Gastrocnemius medialis (tissue), 4 donors: ENCODE results near the gene HNF1A. TPM values are rescaled to one million over a fixed set of nuclear protein-coding genes. Genes with fewer than 3 reads are reported as not detected.
A peak's percentile ranks its signal among the peaks of the same experiment; 100 is the strongest.
"Not testable (repeated sequence)": the region's sequence is repeated elsewhere in the genome, so short reads cannot be mapped to it uniquely, and the experiment has no call there.

Source experiments
- ATAC-seq, 2 donors: fragments of 150-250 bp; one replicate each; pipeline ENCODE4 v1.9.1; 2016
- DNase-seq, 2 donors: peaks; one replicate each; pipeline ENCODE4 v3.0.0-alpha.2; 2019
- H3K27ac ChIP-seq, 4 donors: fragments of 200-600 bp; sonication (generic); 1 replicate in 1 of 4; 2 replicates in 3 of 4; pipeline ENCODE4 v1.5.1; 2016 to 2018; ENCODE audit warnings: mild to moderate bottlenecking in 2 of 4, moderate library complexity in 1 of 4
- H3K27me3 ChIP-seq, 3 donors: fragments of 200-600 bp; sonication (generic) in 2 of 3; 1 replicate in 1 of 3; 2 replicates in 2 of 3; pipeline versions ENCODE4 v1.5.1 to v1.6.0; 2016 to 2019; ENCODE audit warnings: mild to moderate bottlenecking in 1 of 3, moderate library complexity in 1 of 3
- H3K36me3 ChIP-seq, 2 donors: fragments of 200-600 bp; sonication (generic) in 1 of 2; one replicate each; pipeline ENCODE4 v1.5.1; 2017 to 2018
- H3K4me1 ChIP-seq, 2 donors: fragments of 200-600 bp; sonication (generic) in 1 of 2; one replicate each; pipeline ENCODE4 v1.5.1; 2016 to 2017; ENCODE audit warnings: mild to moderate bottlenecking in 2 of 2
- H3K4me3 ChIP-seq, 4 donors: fragments of 200-600 bp; sonication (generic) in 3 of 4; 1 replicate in 1 of 4; 2 replicates in 3 of 4; pipeline ENCODE4 v1.5.1; 2016 to 2019; ENCODE audit warnings: mild to moderate bottlenecking in 2 of 4
- H3K9me3 ChIP-seq, 3 donors: fragments of 200-600 bp; sonication (generic) in 2 of 3; 1 replicate in 1 of 3; 2 replicates in 2 of 3; pipeline ENCODE4 v1.5.1; 2016 to 2019
- POLR2A ChIP-seq, 2 donors: fragments of 450-650 bp; IDR thresholded peaks; one replicate each; pipeline ENCODE4 v1.6.1; 2017; ENCODE audit warnings: antibody characterized with exemption in 2 of 2, mild to moderate bottlenecking in 2 of 2, moderate library complexity in 2 of 2
- in situ Hi-C, 4 donors: fragments of 200-750 bp; cut with MboI; loops; one replicate each; pipeline versions ENCODE4 v1.15.0 to v1.8.0; 2017; ENCODE audit warnings: low sequenced_read_pairs in 4 of 4
- intact Hi-C: fragments of 100-400 bp; cut with DNase I; formaldehyde crosslinking; loops from one replicate; pipeline ENCODE4 v1.15.1; 2023; ENCODE audit warnings: low total_unique reads
- total RNA-seq, 4 donors: library from RNA; depleted of rRNA; stranded (reverse); fragments of >200 nt; gene quantifications; one replicate each; pipeline versions ENCODE4 v1.1.0 to v1.2.3, GENCODE V29; 2016
- TF ChIP-seq, protein P1 (sequence below), 5 experiments: fragments of 450-650 bp in 3 of 5; fragments of 200-600 bp in 2 of 5; sonication (generic) in 2 of 5; IDR thresholded peaks in 4 of 5; conservative IDR thresholded peaks in 1 of 5; 1 replicate in 4 of 5; 2 replicates in 1 of 5; pipeline ENCODE4 v1.5.1; 2016 to 2019; ENCODE audit warnings: antibody characterized with exemption in 5 of 5, mild to moderate bottlenecking in 3 of 5, moderate library complexity in 3 of 5

HNF1A gene
- total RNA-seq, 4 donors from 2014 or later = 0.07 to 0.10 TPM; not detected in 2

DNA sequence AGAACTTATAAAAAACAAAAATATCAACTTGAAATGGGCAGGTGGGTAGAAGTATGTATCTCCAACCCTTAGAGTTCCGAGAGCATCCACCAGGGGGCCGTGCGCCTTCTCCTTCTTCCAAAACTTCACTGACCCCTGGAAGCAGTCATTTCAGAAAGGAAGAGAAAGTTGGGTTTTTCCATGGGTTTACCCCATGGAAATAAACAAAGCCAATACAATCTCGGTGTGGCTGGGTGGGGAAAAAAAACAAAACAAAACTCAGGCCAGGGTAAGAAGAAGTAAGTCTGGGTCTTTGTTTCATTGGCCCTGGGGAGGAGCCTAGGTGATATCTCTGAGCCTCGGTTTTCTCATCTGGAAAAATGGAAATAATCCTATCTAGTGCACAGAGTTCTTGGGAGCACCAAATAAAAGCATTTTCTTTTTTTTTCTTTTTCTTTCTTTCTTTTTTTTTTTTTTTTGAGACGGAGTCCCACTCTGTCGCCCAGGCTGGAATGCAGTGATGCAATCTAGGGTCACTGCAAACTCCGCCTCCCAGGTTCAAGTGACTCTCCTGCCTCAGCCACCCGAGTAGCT, 33.6 kb upstream of the HNF1A start:
- H3K36me3 ChIP-seq = no peaks in the 10 kb centered on the region
- no peaks in the 10 kb centered on the region for H3K4me1 ChIP-seq
- H3K27me3 ChIP-seq = no peaks in the 10 kb centered on the region
- in situ Hi-C loops = no loop called here
- no peak for DNase-seq
- TF ChIP-seq, protein P1, sequence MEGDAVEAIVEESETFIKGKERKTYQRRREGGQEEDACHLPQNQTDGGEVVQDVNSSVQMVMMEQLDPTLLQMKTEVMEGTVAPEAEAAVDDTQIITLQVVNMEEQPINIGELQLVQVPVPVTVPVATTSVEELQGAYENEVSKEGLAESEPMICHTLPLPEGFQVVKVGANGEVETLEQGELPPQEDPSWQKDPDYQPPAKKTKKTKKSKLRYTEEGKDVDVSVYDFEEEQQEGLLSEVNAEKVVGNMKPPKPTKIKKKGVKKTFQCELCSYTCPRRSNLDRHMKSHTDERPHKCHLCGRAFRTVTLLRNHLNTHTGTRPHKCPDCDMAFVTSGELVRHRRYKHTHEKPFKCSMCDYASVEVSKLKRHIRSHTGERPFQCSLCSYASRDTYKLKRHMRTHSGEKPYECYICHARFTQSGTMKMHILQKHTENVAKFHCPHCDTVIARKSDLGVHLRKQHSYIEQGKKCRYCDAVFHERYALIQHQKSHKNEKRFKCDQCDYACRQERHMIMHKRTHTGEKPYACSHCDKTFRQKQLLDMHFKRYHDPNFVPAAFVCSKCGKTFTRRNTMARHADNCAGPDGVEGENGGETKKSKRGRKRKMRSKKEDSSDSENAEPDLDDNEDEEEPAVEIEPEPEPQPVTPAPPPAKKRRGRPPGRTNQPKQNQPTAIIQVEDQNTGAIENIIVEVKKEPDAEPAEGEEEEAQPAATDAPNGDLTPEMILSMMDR (IDR thresholded peaks at IDR 0.05 in 4 of 5, conservative IDR thresholded peaks at IDR 0.05 in 1 of 5) = peak; percentile 15 to 47 (median 25)
- TF ChIP-seq POLR2A (IDR thresholded peaks at IDR 0.05) = no peak
- H3K4me3 ChIP-seq = no peak overlapping the region
- no peaks in the 10 kb centered on the region for H3K9me3 ChIP-seq
- intact Hi-C loops = no loop called here
- ATAC-seq = no peak
- no peak overlapping the region for H3K27ac ChIP-seq

DNA sequence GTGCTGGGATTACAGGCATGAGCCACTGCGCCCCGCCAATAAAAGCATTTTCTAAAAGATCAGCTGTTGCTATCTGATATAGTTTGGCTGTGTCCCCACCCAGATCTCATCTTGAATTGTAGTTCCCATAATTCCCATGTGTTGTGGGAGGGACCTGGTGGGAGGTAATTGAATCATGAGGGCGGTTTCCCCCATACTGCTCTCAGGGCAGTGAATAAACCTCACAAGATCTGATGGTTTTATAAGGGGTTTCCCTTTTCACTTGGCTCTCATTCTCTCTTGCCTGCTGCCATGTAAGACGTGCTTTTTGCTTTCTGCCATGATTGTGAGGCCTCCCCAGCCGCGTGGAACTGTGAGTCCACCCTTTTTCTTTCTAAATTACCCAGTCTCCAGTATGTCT, 32.8 kb upstream of the HNF1A start:
- intact Hi-C loops, ATAC-seq, DNase-seq: not testable (repeated sequence)

DNA sequence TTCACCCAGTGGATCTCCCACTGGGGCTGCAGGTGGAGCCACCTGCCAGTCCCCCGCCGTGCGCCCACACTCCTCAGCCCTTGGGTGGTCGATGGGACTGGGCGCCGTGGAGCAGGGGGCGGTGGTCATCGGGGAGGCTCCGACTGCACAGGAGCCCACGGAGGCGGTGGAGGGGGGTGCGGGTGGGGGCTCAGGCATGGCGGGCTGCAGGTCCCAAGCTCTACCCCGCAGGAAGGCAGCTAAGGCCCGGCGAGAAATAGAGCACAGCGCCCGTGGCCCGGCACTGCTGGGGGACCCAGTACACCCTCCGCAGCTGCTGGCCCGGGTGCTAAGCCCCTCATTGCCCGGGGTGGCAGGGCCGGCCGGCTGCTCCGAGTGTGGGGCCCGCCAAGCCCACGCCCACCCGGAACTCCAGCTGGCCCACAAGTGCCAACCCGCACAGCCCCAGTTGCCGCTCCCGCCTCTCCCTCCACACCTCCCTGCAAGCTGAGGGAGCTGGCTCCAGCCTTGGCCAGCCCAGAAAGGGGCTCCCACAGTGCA, 28.0 kb upstream of the HNF1A start:
- H3K27ac ChIP-seq, DNase-seq, H3K4me3 ChIP-seq, H3K4me1 ChIP-seq, intact Hi-C loops, H3K27me3 ChIP-seq, in situ Hi-C loops, H3K9me3 ChIP-seq, H3K36me3 ChIP-seq, ATAC-seq: not testable (repeated sequence)

More for the DNA sequence above, 32.8 kb upstream of the HNF1A start:
- H3K27ac ChIP-seq, H3K36me3 ChIP-seq, H3K4me1 ChIP-seq, in situ Hi-C loops, H3K4me3 ChIP-seq, H3K27me3 ChIP-seq, H3K9me3 ChIP-seq: not testable (repeated sequence)

DNA sequence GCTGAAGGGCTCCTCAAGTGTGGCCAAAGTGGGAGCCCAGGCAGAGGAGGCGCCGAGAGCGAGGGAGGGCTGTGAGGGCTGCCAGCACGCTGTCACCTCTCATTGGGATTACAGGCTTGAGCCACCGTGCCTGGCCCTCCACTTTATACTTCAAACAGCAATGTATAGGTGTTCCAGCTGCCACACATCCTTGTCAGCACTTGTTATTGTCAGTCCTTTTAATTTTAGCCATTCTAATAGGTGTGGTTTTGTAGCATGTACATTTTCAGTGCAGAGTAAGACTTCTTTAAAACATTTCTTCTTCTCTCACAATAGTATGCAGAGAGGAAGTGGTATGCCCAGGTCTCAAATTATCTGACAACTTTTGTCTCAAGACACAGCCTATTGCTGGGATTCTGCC, 27.5 kb upstream of the HNF1A start:
- Histone ChIP-seq H3K27ac (no peak overlapping the region), H3K4me1 (no peaks in the 10 kb centered on the region), H3K9me3 (no peaks in the 10 kb centered on the region), H3K4me3 (no peak overlapping the region), H3K36me3 (no peaks in the 10 kb centered on the region), H3K27me3 (no peaks in the 10 kb centered on the region)
- intact Hi-C loops (no loop called here), in situ Hi-C loops (no loop called here)
- ATAC-seq (no peak), DNase-seq (no peak)
- TF ChIP-seq, protein P1 (IDR thresholded peaks at IDR 0.05 in 4 of 5, conservative IDR thresholded peaks at IDR 0.05 in 1 of 5) = no peak
- TF ChIP-seq POLR2A (IDR thresholded peaks at IDR 0.05) = no peak

DNA sequence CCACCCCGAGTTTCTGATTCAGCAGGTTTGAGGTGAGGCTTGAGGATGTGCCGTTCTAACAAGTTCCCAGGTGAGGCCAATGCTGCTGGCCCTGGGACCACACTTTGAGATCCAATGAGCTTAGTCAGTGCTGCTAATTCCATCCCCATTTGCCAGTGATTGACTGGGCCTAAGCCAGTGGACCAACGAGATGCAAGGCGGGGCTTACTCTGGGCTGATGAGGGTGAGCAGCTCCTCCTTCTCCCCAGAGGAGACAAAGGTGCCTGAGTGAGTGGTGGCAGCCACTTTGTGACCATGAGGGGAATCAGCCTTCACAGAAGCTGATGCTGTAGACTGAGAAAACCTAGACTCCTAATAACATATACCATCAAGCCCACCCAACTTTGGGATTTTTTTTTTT, 23.1 kb upstream of the HNF1A start:
- Histone ChIP-seq H3K27me3 (no peaks in the 10 kb centered on the region), H3K9me3 (no peaks in the 10 kb centered on the region), H3K4me1 (no peaks in the 10 kb centered on the region), H3K36me3 (no peaks in the 10 kb centered on the region), H3K4me3 (no peak overlapping the region), H3K27ac (no peak overlapping the region)
- DNase-seq = no peak
- intact Hi-C loops (no loop called here), in situ Hi-C loops (no loop called here)
- no peak for TF ChIP-seq POLR2A (IDR thresholded peaks at IDR 0.05)
- TF ChIP-seq, protein P1 (IDR thresholded peaks at IDR 0.05 in 4 of 5, conservative IDR thresholded peaks at IDR 0.05 in 1 of 5) = no peak
- no peak for ATAC-seq
